Right renal cortex interstitium (tissue), 3 donors: ENCODE measurements around the gene CCDC30. TPM values are rescaled to one million over a fixed set of nuclear protein-coding genes. Genes with fewer than 3 reads are reported as not detected.

Source experiments
- DNase-seq, 3 donors: peaks; one replicate each; pipeline ENCODE4 v3.0.0-alpha.2; 2013; ENCODE audit warnings: low read depth in 3 of 3, low spot score in 2 of 3
- polyA plus RNA-seq, 3 donors: library from polyadenylated mRNA; unstranded; fragments of 120-200 nt; gene quantifications; one replicate each; pipeline ENCODE4 v1.2.1, GENCODE V29; 2013; ENCODE audit not compliant: insufficient read length in 3 of 3

The CCDC30 gene
- polyA plus RNA-seq, 3 donors = 17.4 to 20.8 (median 18.0) TPM

DNA sequence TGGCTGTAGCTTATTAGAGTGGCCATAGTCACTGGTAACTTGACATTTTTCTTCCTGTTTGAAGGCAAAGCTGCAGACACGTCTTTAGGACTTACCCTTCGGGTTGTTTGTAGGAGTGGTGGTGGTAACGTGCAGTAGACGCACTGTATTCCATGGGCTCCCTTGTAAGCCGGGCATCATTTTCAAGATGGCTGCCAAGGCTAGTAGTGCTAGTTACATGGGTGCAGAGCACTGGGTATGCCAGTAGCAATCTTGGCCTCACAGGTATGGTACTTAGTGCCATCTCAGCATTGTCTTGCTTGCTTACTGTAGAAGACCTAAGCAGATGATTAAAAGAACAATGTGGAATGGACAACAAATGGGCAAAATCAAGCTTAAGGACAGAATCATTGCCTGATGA lies 221.1 kb downstream of the CCDC30 start:
- DNase-seq = no peak

- no peak for DNase-seq
These were observed 223.3 kb downstream of the CCDC30 start for GRCh38 chr1:42686418-42686817.

GRCh38 chr1:42689912-42690311 lies 226.8 kb downstream of the CCDC30 start:
- DNase-seq = no peak

- DNase-seq = no peak
These were observed 227.5 kb downstream of the CCDC30 start for GRCh38 chr1:42690477-42691156.

GRCh38 chr1:42691157-42691498 lies 228.0 kb downstream of the CCDC30 start:
- DNase-seq = no peak

DNA sequence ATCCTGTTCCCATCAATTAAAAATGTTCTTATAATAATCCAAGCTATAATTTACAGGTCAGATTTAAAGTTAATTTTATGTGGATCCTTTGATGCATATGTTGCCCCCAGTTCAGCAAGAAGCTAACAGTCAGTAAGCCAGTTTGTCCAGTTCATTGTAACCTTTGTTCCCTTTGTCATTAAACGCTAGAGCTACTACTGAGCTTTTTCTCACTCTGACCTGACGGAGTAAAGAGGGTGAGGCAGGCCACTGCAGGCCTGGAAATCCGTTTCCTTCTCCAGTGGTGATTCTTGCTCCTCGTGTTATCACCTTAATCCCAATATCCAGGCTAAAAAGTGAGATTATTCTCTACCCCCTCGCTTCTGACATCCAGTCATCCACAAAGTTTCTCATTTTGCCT lies 229.4 kb downstream of the CCDC30 start:
- DNase-seq = no peak

DNA sequence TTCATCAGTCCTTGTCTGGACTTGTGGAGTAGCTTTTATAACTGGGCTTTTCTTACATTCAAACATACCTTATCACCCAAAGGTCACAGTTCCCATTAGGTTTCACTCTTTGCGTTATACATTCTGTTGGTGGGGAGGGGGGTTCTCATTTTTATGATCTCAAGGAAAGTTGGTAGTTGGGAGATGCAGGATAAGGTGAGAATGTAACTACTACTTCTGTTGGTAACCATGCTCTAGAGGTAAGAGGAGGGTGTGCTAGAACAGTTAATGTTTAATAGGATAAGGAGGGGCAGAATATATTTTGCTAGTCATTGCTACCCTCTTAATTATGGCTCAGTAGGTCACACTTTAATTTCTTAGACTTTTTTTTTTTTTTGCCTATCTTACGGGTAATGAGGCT lies 229.8 kb downstream of the CCDC30 start:
- DNase-seq = no peak

DNA sequence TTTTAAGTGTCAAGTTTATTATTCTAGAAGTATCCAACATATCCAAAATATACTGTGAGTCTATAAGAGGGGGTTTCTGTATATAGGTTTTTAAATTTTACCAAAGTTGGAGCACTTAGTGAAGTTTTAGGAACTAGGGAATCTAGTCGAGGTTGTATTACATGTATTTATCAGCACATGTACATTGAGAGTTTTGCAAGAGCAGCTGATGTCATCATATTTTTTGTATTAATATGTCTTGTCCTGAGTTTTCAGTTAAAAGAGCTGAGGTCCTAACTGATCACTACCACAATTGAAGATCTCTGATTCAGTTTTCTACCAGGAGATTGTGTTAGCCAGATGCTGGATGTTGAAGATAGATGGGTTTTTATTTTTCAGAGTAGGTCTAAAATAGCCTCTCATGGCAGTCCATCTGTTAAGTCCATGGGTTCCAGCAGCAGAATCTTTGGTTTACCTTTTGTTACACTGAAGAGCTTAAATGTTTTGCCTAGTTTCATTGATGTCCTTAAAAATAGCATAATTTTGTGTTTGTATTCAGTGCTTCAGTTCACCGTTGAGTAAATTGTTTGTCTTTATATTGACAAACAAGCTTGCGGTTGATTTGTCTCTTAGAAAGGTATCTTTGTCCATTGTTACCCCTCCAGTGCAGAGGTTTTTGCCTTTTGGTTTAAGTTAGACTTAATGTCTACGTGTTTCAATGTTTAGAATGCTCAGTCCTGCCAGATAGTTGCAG lies 235.2 kb downstream of the CCDC30 start:
- no peak for DNase-seq

DNA sequence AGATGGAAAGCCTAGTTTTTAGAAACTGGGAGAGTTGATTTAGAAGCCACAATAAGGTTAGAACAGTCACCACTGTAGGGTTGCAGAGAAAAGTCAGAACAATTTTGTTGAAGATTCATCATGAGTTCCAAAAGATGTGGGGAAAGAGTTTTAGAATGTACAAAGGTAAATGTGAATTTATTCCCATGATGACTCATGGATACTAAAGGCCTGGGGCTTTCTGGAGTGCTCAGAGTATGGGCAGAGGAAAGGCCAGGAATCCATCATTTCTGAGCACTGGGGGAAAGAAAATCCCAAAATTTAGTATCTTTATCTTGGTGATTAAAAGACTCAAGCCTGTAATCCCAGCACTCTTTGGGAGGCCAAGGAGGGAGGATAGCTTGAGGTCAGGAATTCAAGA lies 236.9 kb downstream of the CCDC30 start:
- no peak for DNase-seq

GRCh38 chr1:42703888-42704464 lies 240.9 kb downstream of the CCDC30 start:
- DNase-seq = no peak

Other genes with a start within 250 kb of the CCDC30 start
- gene FOXJ3, start 128.1 kb upstream of the CCDC30 start, polyA plus RNA-seq = 10 to 100 TPM; 40.0 to 41.4 (median 40.9) TPM
- under 1 TPM; 0.40 to 0.47 (median 0.42) TPM for gene RIMKLA, start 82.5 kb upstream of the CCDC30 start, polyA plus RNA-seq
- gene ZMYND12, start 7.3 kb upstream of the CCDC30 start, polyA plus RNA-seq = 1 to 10 TPM; 4.0 to 5.5 (median 4.6) TPM
- gene PPCS, start 6.7 kb upstream of the CCDC30 start, polyA plus RNA-seq = 10 to 100 TPM; 86.8 to 92.9 (median 92.0) TPM
- 10 to 100 TPM; 53.9 to 62.5 (median 57.5) TPM for gene PPIH, start 195.1 kb downstream of the CCDC30 start, polyA plus RNA-seq
- 100 to 1,000 TPM; 611 to 684 (median 661) TPM for gene YBX1, start 219.1 kb downstream of the CCDC30 start, polyA plus RNA-seq